HG03460 (cell line): ENCODE measurements around the gene EFL1.

Source experiments
- ATAC-seq: cut with Tn5 transposase; IDR thresholded peaks from one replicate; pipeline ENCODE4 v1.9.1; 2021; ENCODE audit not compliant: unreplicated experiment

The EFL1 gene

GRCh38 chr15:82128401-82129148, 134.0 kb downstream of the EFL1 start:
- peak; percentile 72 for ATAC-seq

GRCh38 chr15:82127581-82127980, 135.0 kb downstream of the EFL1 start:
- ATAC-seq = no peak

GRCh38 chr15:82126346-82126745, 136.2 kb downstream of the EFL1 start:
- ATAC-seq = no peak

- no peak for ATAC-seq
Measured at GRCh38 chr15:82124331-82125263, 137.9 kb downstream of the EFL1 start.

- no peak for ATAC-seq
Measured at GRCh38 chr15:82122746-82123400, 139.7 kb downstream of the EFL1 start.

GRCh38 chr15:82118040-82118439, 144.5 kb downstream of the EFL1 start:
- ATAC-seq = no peak

- no peak for ATAC-seq
Measured at GRCh38 chr15:82117296-82117695, 145.2 kb downstream of the EFL1 start.

GRCh38 chr15:82114660-82115059, 147.9 kb downstream of the EFL1 start:
- ATAC-seq = no peak

GRCh38 chr15:82113106-82113715, 149.3 kb downstream of the EFL1 start:
- ATAC-seq = no peak

GRCh38 chr15:82111918-82112317, 150.6 kb downstream of the EFL1 start:
- no peak for ATAC-seq

- ATAC-seq = no peak
Measured at GRCh38 chr15:82110144-82110543, 152.4 kb downstream of the EFL1 start.

- ATAC-seq = peak; percentile 83
Measured at GRCh38 chr15:82108489-82109078, 153.9 kb downstream of the EFL1 start.

- no peak for ATAC-seq
Measured at GRCh38 chr15:82106679-82107078, 155.9 kb downstream of the EFL1 start.

GRCh38 chr15:82105451-82106215, 156.9 kb downstream of the EFL1 start:
- no peak for ATAC-seq

GRCh38 chr15:82103468-82103867, 159.1 kb downstream of the EFL1 start:
- ATAC-seq = no peak

- ATAC-seq = no peak
Measured at GRCh38 chr15:82100111-82100929, 162.2 kb downstream of the EFL1 start.

GRCh38 chr15:82098674-82099073, 163.9 kb downstream of the EFL1 start:
- ATAC-seq = no peak

- ATAC-seq = no peak
Measured at GRCh38 chr15:82095803-82096202, 166.7 kb downstream of the EFL1 start.

GRCh38 chr15:82093774-82094211, 168.7 kb downstream of the EFL1 start:
- no peak for ATAC-seq
